Activated CD4-positive, alpha-beta memory T cell treated with anti-CD3 and anti-CD28 coated beads for 36 hours (primary cell): ENCODE data around the gene SYS1. TPM values are rescaled to one million over a fixed set of nuclear protein-coding genes. Genes with fewer than 3 reads are reported as not detected.

Source experiments
- CTCF ChIA-PET: fragments of 350-600 bp; sonication (Branson Sonifier 250); formaldehyde crosslinking; loops from one replicate; lab custom pipeline; 2021; ENCODE audit warnings: antibody characterized with exemption, inconsistent platforms; lab: Charles Lee
- POLR2A ChIA-PET: fragments of 350-600 bp; sonication (Branson Sonifier 250); formaldehyde crosslinking; loops from one replicate; lab custom pipeline; 2021; ENCODE audit warnings: antibody characterized with exemption; lab: Charles Lee
- DNase-seq: peaks from one replicate; pipeline ENCODE4 v3.0.0-alpha.2; 2020
- H3K27ac Mint-ChIP-seq: one replicate; pipeline ENCODE4 v1.8.0; 2021; ENCODE audit warnings: mixed read lengths
- H3K27me3 Mint-ChIP-seq: one replicate; pipeline ENCODE4 v1.8.0; 2021; ENCODE audit warnings: mixed read lengths
- H3K36me3 Mint-ChIP-seq: one replicate; pipeline ENCODE4 v1.8.0; 2021; ENCODE audit warnings: mixed read lengths
- H3K4me1 Mint-ChIP-seq: one replicate; pipeline ENCODE4 v1.8.0; 2021; ENCODE audit warnings: low read depth, mixed read lengths
- H3K4me3 Mint-ChIP-seq: one replicate; pipeline ENCODE4 v1.8.0; 2021; ENCODE audit warnings: mild to moderate bottlenecking, mixed read lengths
- H3K9me3 Mint-ChIP-seq: one replicate; pipeline ENCODE4 v1.8.0; 2021; ENCODE audit warnings: mixed read lengths
- intact Hi-C: fragments of 100-400 bp; cut with micrococcal nuclease; formaldehyde crosslinking; loops from one replicate; pipeline ENCODE4 v1.15.1; 2023
- total RNA-seq, 2 experiments: library from RNA; stranded (reverse); gene quantifications; one replicate each; pipeline ENCODE4 v1.2.3, GENCODE V29; 2021

The SYS1 gene
- total RNA-seq, 2 experiments from 2014 or later = 19.9 to 24.8 TPM

GRCh38 chr20:45325371-45325770, 37.6 kb upstream of the SYS1 start:
- DNase-seq = no peak
- intact Hi-C loops = no loop called here
- Mint-ChIP-seq H3K9me3 (no peaks in the 10 kb centered on the region), H3K27me3 (no peaks in the 10 kb centered on the region), H3K4me3 (no peak overlapping the region), H3K27ac (no peak overlapping the region), H3K4me1 (peaks cover 9% of the 10 kb centered on the region), H3K36me3 (peaks cover 17% of the 10 kb centered on the region)
- POLR2A ChIA-PET = interaction anchor here (0.7 kb wide), 1 partner anchor 16 kb away, joined by 4 read pairs; no protein-coding TSS in a partner anchor
- CTCF ChIA-PET = interaction anchor here (1.9 kb wide), 1 partner anchor 111 kb away, joined by 9 read pairs; no protein-coding TSS in a partner anchor

- peaks cover 26% of the 10 kb centered on the region for H3K36me3 Mint-ChIP-seq
- H3K9me3 Mint-ChIP-seq = no peaks in the 10 kb centered on the region
- intact Hi-C loops = no loop called here
- CTCF ChIA-PET = interaction anchor here (1.4 kb wide), 1 partner anchor 10 kb away, joined by 5 read pairs; no protein-coding TSS in a partner anchor
- H3K27me3 Mint-ChIP-seq = no peaks in the 10 kb centered on the region
- H3K27ac Mint-ChIP-seq = no peak overlapping the region
- H3K4me1 Mint-ChIP-seq = no peaks in the 10 kb centered on the region
- POLR2A ChIA-PET = no interaction called here
- H3K4me3 Mint-ChIP-seq = no peak overlapping the region
- DNase-seq = no peak
Measured at GRCh38 chr20:45328451-45328850, 34.5 kb upstream of the SYS1 start.

- DNase-seq = no peak
- ChIA-PET POLR2A (no interaction called here), CTCF (interaction anchor here (0.6 kb wide), 1 partner anchor 36 kb away, joined by 3 read pairs; no protein-coding TSS in a partner anchor)
- peaks cover 26% of the 10 kb centered on the region for H3K36me3 Mint-ChIP-seq
- H3K4me3 Mint-ChIP-seq = no peak overlapping the region
- no peak overlapping the region for H3K27ac Mint-ChIP-seq
- H3K9me3 Mint-ChIP-seq = no peaks in the 10 kb centered on the region
- no peaks in the 10 kb centered on the region for H3K27me3 Mint-ChIP-seq
- no peaks in the 10 kb centered on the region for H3K4me1 Mint-ChIP-seq
- intact Hi-C loops = no loop called here
Measured at GRCh38 chr20:45329497-45330319, 33.2 kb upstream of the SYS1 start.

- intact Hi-C loops = no loop called here
- Mint-ChIP-seq H3K4me3 (no peak overlapping the region), H3K36me3 (peaks cover 26% of the 10 kb centered on the region), H3K27ac (no peak overlapping the region), H3K27me3 (no peaks in the 10 kb centered on the region), H3K9me3 (no peaks in the 10 kb centered on the region), H3K4me1 (no peaks in the 10 kb centered on the region)
- POLR2A ChIA-PET = no interaction called here
- CTCF ChIA-PET = no interaction called here
- no peak for DNase-seq
Measured at GRCh38 chr20:45330476-45330875, 32.5 kb upstream of the SYS1 start.

GRCh38 chr20:45336530-45337366, 26.2 kb upstream of the SYS1 start:
- no peaks in the 10 kb centered on the region for H3K9me3 Mint-ChIP-seq
- H3K4me3 Mint-ChIP-seq = no peak overlapping the region
- H3K27ac Mint-ChIP-seq = no peak overlapping the region
- peaks cover 3% of the 10 kb centered on the region for H3K4me1 Mint-ChIP-seq
- DNase-seq = no peak
- CTCF ChIA-PET = interaction anchor here (1.0 to 2.5 kb wide), 5 partner anchors 18 to 113 kb away, joined by 3 to 9 read pairs (median 6); no protein-coding TSS in a partner anchor
- intact Hi-C loops = no loop called here
- no peaks in the 10 kb centered on the region for H3K27me3 Mint-ChIP-seq
- POLR2A ChIA-PET = interaction anchor here (0.6 kb wide), 1 partner anchor 11 kb away, joined by 3 read pairs; no protein-coding TSS in a partner anchor
- peaks cover 20% of the 10 kb centered on the region for H3K36me3 Mint-ChIP-seq

GRCh38 chr20:45337367-45338120, 25.4 kb upstream of the SYS1 start:
- H3K4me1 Mint-ChIP-seq = peaks cover 3% of the 10 kb centered on the region
- no peak overlapping the region for H3K27ac Mint-ChIP-seq
- H3K4me3 Mint-ChIP-seq = no peak overlapping the region
- H3K27me3 Mint-ChIP-seq = no peaks in the 10 kb centered on the region
- CTCF ChIA-PET = interaction anchor here (1.0 to 2.5 kb wide), 3 partner anchors 44 to 112 kb away, joined by 3 to 9 read pairs (median 4); no protein-coding TSS in a partner anchor
- H3K36me3 Mint-ChIP-seq = peaks cover 22% of the 10 kb centered on the region
- POLR2A ChIA-PET = interaction anchor here (0.6 kb wide), 1 partner anchor 10 kb away, joined by 3 read pairs; no protein-coding TSS in a partner anchor
- intact Hi-C loops = no loop called here
- DNase-seq = no peak
- H3K9me3 Mint-ChIP-seq = no peaks in the 10 kb centered on the region

- intact Hi-C loops = no loop called here
- Mint-ChIP-seq H3K27ac (no peak overlapping the region), H3K9me3 (no peaks in the 10 kb centered on the region), H3K36me3 (peaks cover 22% of the 10 kb centered on the region), H3K27me3 (no peaks in the 10 kb centered on the region), H3K4me3 (no peak overlapping the region), H3K4me1 (peaks cover 9% of the 10 kb centered on the region)
- DNase-seq = no peak
- ChIA-PET POLR2A (no interaction called here), CTCF (interaction anchor here (0.5 to 1.6 kb wide), 2 partner anchors 44 to 113 kb away, joined by 3 read pairs; no protein-coding TSS in a partner anchor)
Measured at GRCh38 chr20:45338121-45339030, 24.6 kb upstream of the SYS1 start.

GRCh38 chr20:45339084-45339483, 23.9 kb upstream of the SYS1 start:
- Mint-ChIP-seq H3K4me1 (peaks cover 10% of the 10 kb centered on the region), H3K9me3 (no peaks in the 10 kb centered on the region), H3K4me3 (no peak overlapping the region), H3K27me3 (no peaks in the 10 kb centered on the region), H3K27ac (no peak overlapping the region), H3K36me3 (peaks cover 23% of the 10 kb centered on the region)
- CTCF ChIA-PET = interaction anchor here (0.5 to 1.0 kb wide), 2 partner anchors 98 to 114 kb away, joined by 3 read pairs; no protein-coding TSS in a partner anchor
- POLR2A ChIA-PET = no interaction called here
- intact Hi-C loops = no loop called here
- DNase-seq = no peak

GRCh38 chr20:45339799-45340198, 23.2 kb upstream of the SYS1 start:
- POLR2A ChIA-PET = no interaction called here
- no peaks in the 10 kb centered on the region for H3K9me3 Mint-ChIP-seq

GRCh38 chr20:45340236-45340847, 22.6 kb upstream of the SYS1 start:
- intact Hi-C loops = no loop called here

More at GRCh38 chr20:45339799-45340198, 23.2 kb upstream of the SYS1 start:
- intact Hi-C loops = no loop called here
- H3K4me3 Mint-ChIP-seq = no peak overlapping the region
- peaks cover 26% of the 10 kb centered on the region for H3K36me3 Mint-ChIP-seq
- H3K27ac Mint-ChIP-seq = no peak overlapping the region
- CTCF ChIA-PET = interaction anchor here (1.0 kb wide), 1 partner anchor 97 kb away, joined by 3 read pairs; no protein-coding TSS in a partner anchor
- no peaks in the 10 kb centered on the region for H3K27me3 Mint-ChIP-seq
- peaks cover 17% of the 10 kb centered on the region for H3K4me1 Mint-ChIP-seq
- no peak for DNase-seq

More at GRCh38 chr20:45340236-45340847, 22.6 kb upstream of the SYS1 start:
- Mint-ChIP-seq H3K27me3 (no peaks in the 10 kb centered on the region), H3K9me3 (no peaks in the 10 kb centered on the region), H3K36me3 (peaks cover 26% of the 10 kb centered on the region), H3K4me1 (peaks cover 22% of the 10 kb centered on the region), H3K27ac (no peak overlapping the region), H3K4me3 (no peak overlapping the region)
- DNase-seq = no peak
- POLR2A ChIA-PET = no interaction called here
- CTCF ChIA-PET = interaction anchor here (0.9 kb wide), 1 partner anchor 12 kb away, joined by 4 read pairs; no protein-coding TSS in a partner anchor
